CD1c-positive myeloid dendritic cell (primary cell): ENCODE results near the gene ESRRG.

Source experiments
- DNase-seq: peaks from one replicate; pipeline ENCODE4 v3.0.0-alpha.2; 2016; ENCODE audit errors: extremely low spot score

ESRRG gene

DNA sequence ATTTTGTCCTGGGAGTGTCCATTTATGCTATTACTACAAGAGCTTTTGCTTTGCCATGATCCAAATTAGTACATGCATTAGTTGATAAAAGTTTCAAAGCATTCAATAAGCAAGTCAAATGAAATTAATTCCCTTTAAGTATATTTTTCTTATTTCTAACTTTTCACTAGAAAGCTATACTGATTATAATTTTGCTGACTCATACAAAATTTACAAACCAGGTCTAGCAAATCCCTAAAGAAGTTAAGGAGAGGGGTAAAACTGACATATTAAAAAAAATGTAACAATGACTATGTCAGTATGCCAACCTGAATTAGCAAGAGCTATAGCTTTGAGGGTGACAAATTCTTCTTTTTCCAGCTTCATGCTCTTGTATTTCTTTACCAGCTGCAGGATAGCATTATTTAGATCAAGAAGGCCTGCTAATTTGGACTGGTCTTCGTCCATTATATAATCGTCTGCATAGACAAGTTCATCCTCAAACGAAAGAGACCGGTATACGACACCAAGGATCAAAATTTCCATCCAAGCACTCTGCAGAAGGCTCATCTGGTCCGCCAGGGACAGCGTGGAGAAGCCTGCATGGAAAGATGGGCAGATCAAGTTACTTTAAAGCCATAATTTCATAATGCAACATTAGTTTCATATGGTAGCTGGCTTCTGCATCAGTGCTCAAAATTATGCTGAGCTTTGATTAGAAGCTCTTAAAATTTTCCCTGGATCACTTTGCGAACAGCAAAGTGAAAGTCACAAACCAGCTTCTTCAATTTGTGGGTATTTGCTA lies 204.2 kb downstream of the ESRRG start:
- DNase-seq = no peak

DNA sequence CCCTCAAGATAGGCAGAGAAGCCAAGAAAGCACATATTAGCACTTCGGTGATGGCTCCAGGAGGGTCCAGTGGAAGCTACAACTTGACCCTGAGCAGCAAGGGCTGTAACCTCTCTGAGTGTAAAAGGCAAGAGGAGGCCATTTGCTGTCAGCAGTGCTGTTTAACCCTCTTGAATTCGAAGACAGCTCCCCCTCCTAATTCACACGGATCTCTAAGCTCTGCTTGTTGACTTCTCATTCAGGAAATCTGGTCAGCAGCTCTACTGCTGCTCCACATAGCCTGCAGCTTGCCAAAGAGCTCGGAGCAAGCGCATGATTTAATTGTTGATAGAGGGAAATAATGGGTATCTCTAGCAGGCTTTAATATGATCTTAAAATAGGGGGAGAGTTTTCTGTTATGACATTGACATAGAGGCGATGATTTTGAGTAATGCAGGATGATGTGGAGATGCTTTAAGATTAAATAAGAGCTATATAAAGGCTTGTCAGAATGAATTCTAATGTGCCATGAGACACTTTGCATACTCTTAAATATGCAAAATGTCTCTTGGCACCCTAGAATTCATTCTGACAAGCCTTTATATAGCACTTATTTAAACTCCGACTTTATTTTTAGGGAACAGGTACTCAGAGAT lies 220.6 kb downstream of the ESRRG start:
- DNase-seq = no peak

DNA sequence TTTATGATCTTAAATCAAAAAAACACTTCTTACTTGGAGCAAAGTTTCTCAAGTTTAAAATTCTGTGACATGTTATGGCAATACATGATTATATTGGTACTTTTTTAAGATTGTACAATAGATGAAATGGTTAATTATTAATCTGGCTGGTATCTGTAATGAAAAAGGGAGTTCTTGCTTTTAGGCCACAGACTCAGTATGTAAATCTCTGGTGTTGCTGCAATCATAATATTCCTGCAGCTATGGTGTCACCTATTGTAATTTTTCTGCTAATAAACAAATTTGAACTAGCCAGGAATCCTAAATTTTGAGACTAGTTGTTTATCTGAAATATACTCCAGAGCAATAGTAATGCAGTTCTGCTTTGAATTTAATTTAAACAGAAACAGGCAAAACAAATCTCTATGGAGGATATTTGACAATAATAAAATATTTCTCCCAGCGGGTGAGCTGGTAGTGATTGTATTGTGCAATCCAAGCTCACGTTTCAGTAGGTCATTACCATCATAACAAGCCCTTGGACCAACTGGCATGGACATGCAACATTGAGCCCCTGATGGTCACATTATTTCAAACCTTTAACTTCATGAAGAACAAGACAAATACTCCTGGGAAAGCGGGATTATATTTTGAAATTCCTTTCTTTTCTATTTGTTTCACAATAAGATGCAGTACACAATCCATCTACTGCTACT lies 222.8 kb downstream of the ESRRG start:
- DNase-seq = no peak

DNA sequence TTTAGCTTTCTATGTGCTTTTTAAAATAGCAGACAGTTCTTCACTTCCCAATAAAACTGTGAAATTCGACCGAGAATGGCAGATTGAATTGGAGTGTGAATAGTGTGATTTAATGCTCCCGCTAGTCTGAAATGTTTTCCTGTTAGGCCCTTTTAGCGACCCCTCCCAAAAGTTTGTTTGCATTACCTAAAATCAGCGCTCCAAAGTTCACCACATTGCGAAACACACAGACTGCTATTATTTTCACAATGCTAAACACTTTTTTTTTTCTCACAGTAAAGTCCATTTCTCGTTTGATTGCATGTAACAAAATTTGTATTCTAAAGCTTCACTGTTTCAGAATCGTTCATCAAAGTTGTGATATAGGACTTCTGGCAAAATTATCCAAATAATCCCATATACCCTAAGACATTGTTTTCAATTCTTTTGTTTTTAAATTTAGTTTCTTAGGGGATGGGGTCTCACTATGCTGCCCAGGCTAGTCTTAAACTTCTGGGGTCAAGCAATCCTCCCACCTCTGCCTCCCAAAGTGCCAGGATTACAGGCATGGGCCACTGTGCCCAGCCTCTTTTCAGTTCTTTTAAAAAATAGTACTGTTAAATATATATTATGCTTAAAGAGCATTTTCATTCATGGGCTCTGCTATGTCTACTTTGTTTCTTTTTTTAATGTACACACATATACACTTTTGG lies 223.5 kb downstream of the ESRRG start:
- DNase-seq = no peak

DNA sequence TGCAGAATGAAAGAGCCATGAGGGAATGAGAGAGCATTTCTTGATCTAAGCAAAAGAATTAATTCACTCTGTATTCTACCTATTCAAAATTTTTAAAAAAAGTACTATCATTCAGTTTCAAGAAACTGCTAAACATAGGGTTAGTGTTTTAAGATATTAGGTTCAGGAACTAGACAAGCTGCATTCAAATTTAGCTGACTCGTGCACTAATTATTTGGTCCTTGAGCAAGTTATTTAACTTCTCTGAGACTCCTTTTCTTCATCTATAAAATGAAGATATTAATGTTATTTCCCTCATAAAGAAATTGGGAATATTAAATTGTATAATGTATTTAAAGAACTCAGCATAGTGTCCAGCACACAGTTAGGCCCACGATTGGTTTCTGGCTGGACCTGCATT lies 225.0 kb downstream of the ESRRG start:
- DNase-seq = no peak

DNA sequence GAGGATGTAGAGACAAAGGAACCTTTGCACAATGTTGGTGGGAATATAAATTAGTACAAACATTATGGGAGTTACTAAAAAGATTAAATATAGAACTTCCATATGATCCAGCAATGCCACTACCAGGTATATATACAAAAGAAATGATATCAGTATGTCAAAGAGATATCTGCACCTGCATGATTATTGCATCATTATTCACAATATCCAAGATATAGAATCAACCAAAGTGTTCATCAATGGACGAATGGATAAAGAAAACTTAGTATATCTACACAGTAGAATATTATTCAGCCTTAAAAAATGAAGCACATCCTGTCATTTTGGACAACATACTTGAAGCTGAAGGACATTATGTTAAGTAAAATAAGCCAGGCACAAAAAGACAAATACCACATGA lies 238.2 kb downstream of the ESRRG start:
- no peak for DNase-seq

GRCh38 chr1:216483672-216484401 lies 239.4 kb downstream of the ESRRG start:
- DNase-seq = no peak

- no peak for DNase-seq
These were observed 240.6 kb downstream of the ESRRG start for GRCh38 chr1:216482620-216483019.

- no peak for DNase-seq
These were observed 245.0 kb downstream of the ESRRG start for GRCh38 chr1:216478238-216478637.

- no peak for DNase-seq
These were observed 246.9 kb downstream of the ESRRG start for GRCh38 chr1:216476341-216476740.

DNA sequence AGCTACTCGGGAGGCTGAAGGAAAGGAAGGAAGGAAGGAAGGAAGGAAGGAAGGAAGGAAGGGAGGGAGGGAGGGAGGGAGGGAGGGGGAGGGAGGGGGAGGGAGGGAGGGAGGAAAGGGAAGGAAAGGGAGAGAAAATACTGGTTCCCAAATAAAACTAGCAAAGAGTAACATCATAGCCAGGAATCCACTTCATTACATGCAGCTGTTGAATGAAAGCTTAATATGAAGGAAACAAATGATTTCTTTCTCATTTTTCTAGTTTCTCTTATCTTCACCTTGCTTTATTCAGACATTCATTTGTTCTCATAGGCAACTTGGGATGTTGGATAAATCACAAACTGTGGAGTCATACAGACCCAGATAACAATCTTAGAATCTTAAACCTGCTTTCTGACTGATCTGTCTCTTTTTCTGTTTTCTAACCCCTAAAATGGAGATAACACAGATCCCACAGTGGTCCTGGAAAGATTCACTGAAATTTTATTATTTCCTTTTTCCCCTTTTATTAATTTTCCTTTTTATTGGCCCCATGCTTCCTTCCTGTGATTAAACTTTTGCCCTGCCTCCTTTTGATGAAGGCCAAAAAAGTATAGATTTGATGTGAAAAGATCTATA lies 247.5 kb downstream of the ESRRG start:
- no peak for DNase-seq

DNA sequence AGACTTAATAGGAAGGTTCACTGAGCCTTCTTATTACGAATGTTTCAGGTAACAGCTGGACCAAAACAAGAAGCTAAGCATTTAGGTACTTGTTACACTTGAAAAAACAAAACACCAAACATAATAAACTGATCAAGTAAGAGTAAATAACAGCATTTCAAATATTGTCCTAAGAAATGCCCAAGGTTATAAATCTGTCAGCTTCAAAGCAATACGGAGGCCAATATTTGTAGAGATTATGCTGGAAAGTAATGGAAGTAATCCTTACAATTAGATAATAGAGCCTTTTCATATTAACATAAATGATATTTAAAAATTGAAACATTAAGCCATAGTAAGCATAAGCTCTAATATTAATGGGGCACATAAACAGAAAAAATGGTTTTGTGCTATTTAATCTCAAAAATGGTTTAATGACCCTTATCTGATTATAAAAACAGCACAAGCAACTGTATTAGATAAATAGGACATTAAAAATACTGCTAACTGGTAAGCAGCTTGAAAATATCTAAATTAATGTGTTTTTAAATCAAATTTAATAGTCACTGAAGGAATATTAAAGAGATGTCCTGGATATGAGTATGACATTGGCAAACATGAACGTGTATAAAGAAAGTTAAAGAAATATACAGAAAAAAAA lies 256.9 kb downstream of the ESRRG start:
- DNase-seq = no peak

DNA sequence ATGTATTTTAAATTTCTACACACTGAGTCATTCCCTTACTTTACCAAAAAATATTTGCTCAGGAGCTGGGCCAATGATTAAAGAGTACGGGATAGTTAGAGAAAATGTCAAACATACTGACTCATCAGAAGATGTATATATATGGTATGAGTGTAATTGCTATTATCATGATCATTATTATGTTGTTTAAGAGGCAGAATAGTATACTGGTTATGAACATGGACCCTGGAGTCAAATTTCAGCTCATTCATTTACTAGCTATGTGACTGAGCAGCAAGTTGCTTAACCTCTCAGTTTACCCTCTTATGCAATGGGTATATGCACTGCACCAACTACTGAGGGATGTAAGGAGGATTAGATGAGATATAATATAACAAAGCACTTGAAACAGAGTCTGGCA lies 258.7 kb downstream of the ESRRG start:
- DNase-seq = no peak

- DNase-seq = no peak
These were observed 261.0 kb downstream of the ESRRG start for GRCh38 chr1:216462066-216462775.

GRCh38 chr1:216461466-216461865 lies 261.8 kb downstream of the ESRRG start:
- no peak for DNase-seq

- DNase-seq = no peak
These were observed 263.5 kb downstream of the ESRRG start for GRCh38 chr1:216459651-216460207.

DNA sequence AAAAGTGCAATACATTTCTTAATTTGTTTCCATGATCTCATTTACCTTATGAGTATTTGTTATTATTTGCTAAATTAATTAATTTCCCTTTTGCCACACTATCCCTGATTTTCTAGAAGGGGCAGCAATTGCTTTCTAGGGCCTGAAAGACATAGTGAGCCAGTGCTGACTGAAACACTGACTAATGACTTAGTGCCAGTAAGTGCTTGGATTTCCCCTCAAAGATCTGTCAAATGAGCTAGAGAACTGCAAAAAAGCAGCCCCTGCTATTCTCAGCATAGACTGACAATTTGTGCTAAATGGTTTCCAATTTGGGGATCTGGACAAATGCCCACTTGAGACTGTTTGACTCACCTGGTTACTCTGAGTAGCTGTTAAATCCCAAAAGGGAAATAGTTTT lies 264.4 kb downstream of the ESRRG start:
- no peak for DNase-seq

GRCh38 chr1:216457356-216457755 lies 265.9 kb downstream of the ESRRG start:
- no peak for DNase-seq

DNA sequence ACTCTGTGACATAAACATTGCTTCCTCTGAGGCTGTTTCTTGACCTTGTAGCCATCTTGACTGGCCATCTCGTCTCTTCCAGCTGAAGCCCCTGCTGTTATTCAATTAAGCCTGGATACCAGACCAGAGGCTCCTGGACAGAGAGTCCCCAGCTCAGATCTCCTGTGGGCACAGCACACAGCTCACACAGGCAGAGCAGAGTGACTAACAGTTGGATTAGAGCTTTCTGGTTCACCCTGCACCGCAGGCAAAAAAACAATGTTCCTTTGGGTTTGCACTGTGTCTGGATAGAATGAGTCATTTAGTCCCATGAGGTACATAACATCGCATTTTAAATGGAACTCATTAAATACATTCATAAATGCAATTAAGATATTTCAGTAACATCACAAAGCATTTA lies 266.5 kb downstream of the ESRRG start:
- DNase-seq = no peak

DNA sequence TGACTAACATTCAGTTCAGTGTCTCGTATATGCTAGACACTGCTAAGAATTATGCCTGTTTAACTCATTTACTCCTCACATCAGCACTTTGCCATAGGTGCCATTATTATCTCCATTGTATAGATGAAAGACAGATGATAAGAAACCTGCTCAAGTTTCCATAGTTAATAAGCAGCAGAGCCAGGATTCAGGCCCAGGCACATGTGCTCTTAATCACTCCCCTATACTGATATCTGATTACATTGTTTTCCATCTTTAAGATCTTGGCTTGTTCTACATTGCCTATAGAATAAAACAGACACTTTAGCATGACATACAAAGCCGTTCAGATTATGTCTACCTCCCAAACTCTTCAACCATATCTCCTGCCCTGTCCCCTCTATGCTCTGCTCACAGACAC lies 269.5 kb downstream of the ESRRG start:
- DNase-seq = no peak
